ENCODE results near the gene SYT8.
A peak's percentile ranks its signal among the peaks of the same experiment; 100 is the strongest.

Gene SYT8

DNA sequence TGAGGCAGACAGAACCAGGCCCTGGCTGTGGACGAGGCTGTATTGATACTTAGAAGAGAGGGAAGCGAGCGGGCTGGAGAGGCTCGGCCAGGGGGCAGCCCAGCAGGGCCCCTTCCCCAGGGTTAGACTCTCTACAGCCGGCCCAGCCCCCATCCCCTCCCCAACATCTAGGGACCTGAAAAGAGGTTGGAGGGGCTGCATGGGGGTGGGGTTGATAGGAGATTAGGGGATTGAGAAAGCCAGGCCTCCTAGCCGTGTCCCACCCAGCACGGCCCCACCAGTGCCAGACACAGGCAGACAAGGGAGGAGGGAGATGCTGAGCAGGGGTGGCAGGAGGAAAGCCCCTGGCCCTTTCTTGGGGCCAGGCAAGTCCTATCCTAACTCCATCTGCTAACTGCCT lies 23.8 kb downstream of the SYT8 start:
- no peak overlapping the region for H3K4me3 ChIP-seq (ENCODE audit: low read length)
- TF ChIP-seq, protein P1, sequence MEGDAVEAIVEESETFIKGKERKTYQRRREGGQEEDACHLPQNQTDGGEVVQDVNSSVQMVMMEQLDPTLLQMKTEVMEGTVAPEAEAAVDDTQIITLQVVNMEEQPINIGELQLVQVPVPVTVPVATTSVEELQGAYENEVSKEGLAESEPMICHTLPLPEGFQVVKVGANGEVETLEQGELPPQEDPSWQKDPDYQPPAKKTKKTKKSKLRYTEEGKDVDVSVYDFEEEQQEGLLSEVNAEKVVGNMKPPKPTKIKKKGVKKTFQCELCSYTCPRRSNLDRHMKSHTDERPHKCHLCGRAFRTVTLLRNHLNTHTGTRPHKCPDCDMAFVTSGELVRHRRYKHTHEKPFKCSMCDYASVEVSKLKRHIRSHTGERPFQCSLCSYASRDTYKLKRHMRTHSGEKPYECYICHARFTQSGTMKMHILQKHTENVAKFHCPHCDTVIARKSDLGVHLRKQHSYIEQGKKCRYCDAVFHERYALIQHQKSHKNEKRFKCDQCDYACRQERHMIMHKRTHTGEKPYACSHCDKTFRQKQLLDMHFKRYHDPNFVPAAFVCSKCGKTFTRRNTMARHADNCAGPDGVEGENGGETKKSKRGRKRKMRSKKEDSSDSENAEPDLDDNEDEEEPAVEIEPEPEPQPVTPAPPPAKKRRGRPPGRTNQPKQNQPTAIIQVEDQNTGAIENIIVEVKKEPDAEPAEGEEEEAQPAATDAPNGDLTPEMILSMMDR (conservative IDR thresholded peaks at IDR 0.05; ENCODE audit: low read depth, low read length): no peak
- no peak for DNase-seq (ENCODE audit: low read depth)

DNA sequence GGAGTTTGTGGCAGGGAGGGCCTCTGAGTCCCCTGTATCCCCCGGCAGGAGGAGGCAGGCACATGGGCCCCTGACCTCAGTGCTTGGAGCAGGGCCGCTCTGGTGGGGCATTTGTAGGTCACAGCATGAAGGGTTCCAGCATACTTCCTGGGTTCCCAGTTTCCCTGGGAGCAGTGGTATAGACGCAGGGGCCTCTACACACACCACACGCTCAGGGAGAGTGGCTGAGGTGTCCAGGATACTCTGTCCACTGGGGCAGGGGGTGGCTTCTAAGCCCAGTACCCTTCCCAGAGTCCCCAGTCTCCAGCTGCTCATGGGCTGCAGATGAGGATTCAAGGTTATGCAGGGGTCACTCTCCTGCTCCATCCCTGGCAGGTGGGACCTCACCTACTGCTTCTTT lies 24.2 kb downstream of the SYT8 start:
- no peak for DNase-seq (ENCODE audit: low read depth)
- TF ChIP-seq, protein P1 (conservative IDR thresholded peaks at IDR 0.05; ENCODE audit: low read depth, low read length): no peak
- H3K4me3 ChIP-seq (ENCODE audit: low read length): no peak overlapping the region

DNA sequence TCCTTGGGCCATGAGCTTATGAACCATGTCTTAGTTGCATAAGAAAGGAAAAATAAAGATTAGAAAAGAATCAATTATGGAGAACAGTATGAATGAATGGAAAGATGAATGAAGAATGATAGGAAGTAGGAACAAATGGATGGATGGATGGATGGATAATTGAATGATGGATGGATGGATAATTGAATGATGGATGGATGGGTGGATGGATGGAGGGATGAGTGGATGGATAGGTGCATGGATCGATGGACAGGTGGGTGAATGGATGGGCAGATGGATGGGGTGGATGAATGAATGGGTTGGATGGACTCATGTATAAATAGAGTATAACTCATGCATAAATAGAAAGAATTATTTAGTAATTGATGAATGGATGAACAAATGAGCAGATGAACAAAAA lies 25.3 kb downstream of the SYT8 start:
- no peak for DNase-seq (ENCODE audit: low read depth)
- TF ChIP-seq, protein P1 (conservative IDR thresholded peaks at IDR 0.05; ENCODE audit: low read depth, low read length): no peak
- no peak overlapping the region for H3K4me3 ChIP-seq (ENCODE audit: low read length)

DNA sequence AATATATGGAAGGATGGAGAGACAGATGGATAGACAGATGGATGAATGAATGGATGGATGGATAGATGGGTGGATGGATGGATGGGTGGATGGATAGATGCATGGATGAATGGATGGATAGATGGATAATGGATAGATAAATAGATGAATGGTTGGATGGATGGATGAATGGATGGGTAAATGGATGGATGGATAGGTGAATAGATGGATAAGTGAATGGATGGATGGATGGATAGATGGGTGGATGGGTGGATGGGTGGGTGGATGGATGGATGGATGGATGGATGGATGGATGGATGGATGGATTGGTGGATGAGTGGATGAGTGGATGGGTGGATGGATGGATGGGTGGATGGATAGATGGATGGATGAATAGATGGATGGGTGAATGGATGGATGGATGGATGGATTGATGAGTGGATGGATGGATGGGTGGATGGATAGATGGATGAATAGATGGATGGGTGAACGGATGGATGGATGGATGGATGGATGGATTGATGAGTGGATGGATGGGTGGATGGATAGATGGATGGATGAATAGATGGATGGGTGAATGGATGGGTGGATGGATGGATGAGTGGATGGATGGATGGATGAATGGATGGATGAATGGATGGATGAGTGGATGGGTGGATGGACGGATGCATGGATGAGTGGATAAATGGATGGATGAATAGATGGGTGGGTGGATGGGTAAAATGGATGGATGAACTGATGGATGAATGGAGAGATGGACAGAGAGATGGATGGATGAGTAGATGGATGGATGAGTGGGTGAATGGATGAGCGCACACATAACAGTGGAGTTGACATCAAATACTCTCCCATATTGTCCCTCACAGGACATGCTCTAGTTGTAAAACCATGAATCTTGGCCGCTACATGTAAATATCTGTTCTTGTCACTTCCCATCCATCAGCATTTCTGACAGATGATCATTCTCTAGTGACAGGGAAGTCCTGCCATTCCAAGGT lies 26.9 kb downstream of the SYT8 start:
- TF ChIP-seq, protein P1 (conservative IDR thresholded peaks at IDR 0.05; ENCODE audit: low read depth, low read length): no peak

DNA sequence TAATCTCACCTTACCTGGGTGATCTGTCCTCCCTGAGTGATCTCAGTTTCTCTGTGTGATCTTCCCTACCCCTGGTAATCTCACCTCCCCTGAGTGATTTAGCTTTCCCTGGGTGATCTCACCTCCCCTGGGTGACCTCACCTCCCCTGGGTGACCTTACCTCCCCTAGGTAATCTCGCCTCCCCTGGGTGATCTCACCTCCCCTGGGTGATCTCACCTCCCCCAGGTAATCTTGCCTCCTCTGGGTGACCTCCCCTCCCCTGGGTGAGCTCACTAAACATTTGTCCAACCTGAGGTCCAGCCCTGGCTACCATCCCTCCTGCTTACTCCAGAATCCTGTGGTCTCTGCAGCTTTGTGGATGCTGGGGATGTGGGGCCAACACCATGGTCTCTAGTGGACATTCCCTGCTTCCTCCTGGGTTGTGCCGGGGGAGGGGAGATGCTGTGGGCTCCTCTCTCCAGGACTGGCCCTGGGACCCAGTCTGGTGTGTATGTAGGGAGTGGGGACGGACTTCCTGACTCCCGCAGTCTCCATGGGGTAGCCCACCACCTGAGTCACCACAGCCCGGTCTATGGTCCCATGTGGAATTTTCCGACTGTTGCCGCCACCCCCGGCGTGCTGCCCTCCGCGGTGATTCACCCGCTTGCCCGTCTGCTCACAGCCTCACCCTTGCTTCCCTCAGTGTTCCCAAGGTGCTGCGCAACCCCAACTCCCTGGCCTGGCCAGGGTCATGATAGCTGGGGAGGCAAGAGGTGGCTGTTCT lies 28.0 kb downstream of the SYT8 start:
- DNase-seq (ENCODE audit: low read depth): no peak
- TF ChIP-seq, protein P1 (conservative IDR thresholded peaks at IDR 0.05; ENCODE audit: low read depth, low read length): no peak
- H3K4me3 ChIP-seq (ENCODE audit: low read length): no peak overlapping the region

More for the DNA sequence above, 26.9 kb downstream of the SYT8 start:
- no peak for DNase-seq (ENCODE audit: low read depth)
- no peak overlapping the region for H3K4me3 ChIP-seq (ENCODE audit: low read length)

DNA sequence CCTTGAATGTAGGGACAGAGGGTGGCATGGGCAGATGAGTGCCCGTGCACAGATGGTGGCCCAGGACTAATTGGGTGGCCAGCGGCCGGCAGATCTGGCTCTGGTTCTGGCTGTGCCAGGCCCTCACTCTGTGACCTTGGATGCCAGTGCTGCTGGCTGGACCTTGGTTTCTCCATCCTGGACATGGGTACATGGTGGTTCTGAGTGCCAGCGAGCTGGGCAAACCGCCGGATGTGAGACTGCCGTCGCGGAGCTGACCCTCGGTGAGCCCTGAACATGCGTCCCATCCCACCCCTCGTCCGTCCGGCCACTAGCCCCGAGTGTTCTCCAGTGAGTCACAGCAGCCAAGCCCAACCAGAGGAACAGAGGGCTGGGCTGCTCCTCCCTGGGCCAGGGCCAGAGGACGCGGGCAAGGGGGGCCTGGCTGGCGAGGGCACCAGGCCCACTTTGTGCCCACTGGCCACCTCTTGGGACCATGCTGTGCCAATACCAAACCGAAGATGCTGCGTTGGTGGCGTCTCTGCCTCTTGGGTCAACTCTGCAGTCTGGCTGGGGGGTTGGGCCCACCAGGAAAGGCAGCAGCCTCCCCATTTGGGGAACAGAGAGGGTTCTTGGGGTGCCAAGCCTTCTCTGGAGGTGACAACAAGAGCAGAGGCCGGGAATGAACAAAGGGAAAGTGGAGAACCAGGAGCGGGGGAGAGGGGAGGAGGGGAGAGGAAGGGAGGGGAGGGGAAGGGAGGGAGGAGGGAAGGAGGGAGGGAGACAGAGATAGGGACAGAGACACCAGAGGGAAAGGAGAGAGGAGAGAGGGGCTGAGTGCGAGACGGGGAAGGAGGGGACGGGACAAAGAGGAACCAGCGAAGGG lies 28.8 kb downstream of the SYT8 start:
- peak; percentile 66 for DNase-seq (ENCODE audit: low read depth)
- no peak overlapping the region for H3K4me3 ChIP-seq (ENCODE audit: low read length)
- TF ChIP-seq, protein P1 (conservative IDR thresholded peaks at IDR 0.05; ENCODE audit: low read depth, low read length): no peak
